SK-N-MC (cell line): ENCODE results near the gene SMIM3.

Source experiments
- EZH2 ChIP-seq: fragments of 200-600 bp; sonication (generic); IDR thresholded peaks from one replicate; pipeline ENCODE4 v1.6.1; 2017; ENCODE audit warnings: antibody characterized with exemption
- POLR2AphosphoS5 ChIP-seq: IDR thresholded peaks from 2 replicates; pipeline ENCODE4 v1.6.1; 2012; ENCODE audit warnings: mild to moderate bottlenecking, low read depth, low read length, borderline replicate concordance

DNA sequence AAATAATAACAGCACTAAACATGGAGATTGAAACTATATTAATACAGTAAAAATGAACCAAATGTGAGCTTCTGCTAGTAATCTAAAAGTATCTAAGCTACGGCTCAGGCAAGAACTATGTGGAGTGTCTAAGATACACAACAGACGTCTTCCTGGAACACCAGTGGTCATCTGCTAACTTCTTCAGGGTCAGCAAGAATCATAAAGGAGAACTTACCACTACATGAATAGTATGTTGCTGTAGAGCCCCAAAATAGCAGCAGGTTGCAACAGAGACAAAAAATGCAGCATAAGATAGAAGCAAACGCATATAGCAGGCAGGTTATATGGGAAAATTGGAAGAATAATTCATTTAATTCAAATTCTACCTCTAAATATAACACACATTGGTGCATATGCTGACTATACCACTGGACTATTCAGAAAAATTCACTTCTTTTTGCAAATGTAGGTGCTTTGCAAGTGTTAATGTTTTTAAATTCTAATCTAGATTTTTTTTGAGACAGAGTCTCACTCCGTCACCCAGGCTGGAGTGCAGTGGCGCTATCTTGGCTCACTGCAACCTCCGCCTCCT lies 46.8 kb upstream of the SMIM3 start:
- no peak for TF ChIP-seq EZH2
- TF ChIP-seq POLR2AphosphoS5 = no peak
